ENCODE data around the gene POTEG.
"Not testable (repeated sequence)": the region's sequence is repeated elsewhere in the genome, so short reads cannot be mapped to it uniquely, and the experiment has no call there.

Gene POTEG

DNA sequence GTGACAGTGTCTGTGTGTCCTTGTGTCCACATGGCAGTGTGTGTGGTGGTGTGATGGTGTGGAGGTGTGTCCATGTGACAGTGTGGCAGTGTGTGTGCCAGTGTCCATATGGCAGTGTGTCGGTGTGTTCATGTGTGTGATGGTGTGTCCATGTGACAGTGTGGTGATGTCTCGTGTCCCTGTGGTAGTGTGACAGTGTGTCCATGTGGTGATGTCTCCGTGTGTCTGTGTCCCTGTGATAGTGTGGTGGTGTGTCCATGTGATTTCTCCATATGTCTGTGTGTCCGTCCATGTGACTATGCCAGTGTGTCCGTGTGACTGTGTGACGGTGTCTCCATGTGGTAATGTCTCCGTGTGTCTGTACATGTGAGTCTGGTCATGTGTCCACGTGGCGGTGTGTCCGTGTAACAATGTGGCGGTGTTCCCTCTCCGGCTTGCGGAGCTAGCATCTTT, 59.7 kb downstream of the POTEG start:
- DNase-seq (ENCODE audit: low read depth in 2 of 2) = not testable (repeated sequence)

DNA sequence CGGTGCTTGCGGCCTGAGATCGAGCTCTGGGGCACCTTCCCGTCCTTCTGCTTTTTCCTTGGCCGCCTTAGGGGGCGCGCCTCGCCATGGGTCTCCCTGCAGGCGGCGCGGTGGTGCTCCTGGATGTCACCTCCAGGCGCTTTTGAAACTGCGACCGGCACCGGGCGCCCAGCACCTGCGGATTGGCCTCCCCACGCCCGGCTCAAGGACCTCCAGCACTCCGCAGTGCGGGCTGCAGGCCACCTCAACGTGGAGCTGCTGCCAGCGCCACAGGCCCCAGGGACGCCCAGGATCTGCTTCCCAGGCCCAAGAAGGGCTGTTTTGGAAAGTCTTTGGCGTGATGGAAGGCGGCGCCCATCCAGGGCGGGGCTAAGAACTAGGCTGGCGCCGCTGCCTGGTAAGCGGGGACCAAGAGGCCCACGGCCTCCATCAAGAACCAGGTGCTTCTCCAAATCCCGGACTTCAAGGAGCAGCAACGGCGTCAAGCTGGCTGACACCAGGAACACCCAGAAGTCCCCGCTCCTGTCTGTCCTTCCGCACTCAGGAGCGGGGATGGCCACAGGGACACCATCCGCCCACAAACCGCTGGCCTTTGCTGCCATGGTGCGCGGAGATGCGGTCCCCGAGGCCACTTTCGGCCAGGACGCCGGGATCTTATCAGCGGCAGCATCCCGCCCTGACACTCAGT, 61.2 kb downstream of the POTEG start:
- not testable (repeated sequence) for DNase-seq (ENCODE audit: low read depth in 2 of 2)

DNA sequence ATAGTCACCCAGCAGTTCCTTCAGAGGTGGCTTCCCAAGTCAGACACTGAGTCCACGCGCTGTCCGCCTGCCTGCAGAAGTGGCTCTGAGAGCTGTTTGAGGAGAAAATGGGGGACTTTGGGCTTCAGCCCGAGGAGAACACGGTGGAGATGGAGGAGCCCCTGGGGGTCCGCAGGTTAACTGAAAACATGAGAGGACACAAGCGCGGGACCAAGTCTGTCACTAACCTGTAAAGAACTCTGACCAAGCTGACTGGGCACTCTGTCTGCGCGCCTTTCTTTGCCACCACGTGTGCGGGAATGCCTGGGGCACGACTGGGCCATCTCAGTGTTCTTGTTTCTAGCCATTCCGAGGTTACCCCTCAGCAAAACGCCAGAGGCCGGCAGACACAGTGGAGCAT, 62.4 kb downstream of the POTEG start:
- not testable (repeated sequence) for DNase-seq (ENCODE audit: low read depth in 2 of 2)

DNA sequence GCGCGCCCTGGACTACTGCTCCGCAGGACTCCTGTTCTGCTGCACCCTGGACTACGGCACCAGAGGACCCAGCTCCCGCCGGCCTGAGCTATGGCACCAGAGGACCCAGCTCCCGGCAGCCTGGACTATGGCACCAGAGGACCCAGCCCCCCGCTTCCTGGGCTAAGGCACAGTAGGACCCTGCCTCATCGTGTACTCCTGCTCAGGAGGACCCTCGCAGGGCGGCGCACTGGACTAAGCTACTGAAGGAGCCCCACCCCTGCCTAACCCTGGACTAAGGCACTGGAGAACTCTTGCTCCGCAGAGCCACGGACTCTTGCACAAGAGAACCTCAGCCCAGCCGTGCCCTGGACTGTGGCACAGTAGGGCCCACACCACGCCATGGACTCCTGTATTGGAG, 71.3 kb downstream of the POTEG start:
- not testable (repeated sequence) for DNase-seq (ENCODE audit: low read depth in 2 of 2)

DNA sequence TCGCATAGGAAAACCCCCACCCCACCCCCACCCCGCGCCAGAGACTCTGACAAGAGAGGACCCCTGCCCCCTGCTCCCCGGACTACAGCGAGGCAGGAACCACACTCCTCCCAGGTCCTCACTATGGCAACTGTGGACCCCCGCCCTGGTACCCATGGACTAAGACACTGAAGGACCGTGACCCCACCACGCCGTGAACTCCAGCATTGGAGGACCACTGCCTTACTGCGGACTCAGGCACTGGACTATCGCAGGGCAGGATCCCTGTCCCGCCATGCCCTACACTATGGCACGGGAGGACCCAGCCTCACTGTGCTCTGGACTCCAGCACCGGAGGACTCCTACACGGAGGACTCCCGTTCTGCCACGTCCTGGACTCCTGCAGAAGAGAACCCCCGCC, 71.8 kb downstream of the POTEG start:
- not testable (repeated sequence) for DNase-seq (ENCODE audit: low read depth in 2 of 2)

DNA sequence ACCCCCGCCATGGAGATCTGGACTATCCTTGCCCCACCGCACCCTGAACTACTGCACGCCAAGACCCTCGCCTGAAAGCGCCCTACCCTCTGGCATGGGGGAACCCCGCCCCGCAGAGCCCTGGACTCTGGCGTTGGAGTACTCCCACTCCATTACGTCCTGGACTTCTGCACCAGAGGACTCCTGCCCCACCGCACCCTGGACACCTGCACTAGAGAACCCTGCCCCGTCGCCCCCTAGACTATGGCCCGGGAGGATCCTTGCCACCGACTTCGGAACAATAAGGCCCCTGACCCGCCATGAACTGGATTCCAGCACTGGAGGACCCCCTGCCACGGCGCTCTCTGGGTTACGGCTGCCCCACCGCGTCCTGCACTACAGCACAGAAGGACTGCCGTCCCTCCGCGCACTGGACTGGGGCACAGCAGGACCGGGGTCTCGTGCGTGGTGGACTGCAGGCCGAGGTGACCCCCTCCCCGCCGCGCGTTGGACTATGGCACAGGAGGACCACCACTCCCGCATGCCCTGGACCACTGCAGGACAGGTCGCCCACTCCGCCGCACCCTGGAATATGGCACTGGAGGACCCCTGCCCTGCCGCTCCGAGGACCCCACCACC, 72.4 kb downstream of the POTEG start:
- DNase-seq (ENCODE audit: low read depth in 2 of 2) = not testable (repeated sequence)

DNA sequence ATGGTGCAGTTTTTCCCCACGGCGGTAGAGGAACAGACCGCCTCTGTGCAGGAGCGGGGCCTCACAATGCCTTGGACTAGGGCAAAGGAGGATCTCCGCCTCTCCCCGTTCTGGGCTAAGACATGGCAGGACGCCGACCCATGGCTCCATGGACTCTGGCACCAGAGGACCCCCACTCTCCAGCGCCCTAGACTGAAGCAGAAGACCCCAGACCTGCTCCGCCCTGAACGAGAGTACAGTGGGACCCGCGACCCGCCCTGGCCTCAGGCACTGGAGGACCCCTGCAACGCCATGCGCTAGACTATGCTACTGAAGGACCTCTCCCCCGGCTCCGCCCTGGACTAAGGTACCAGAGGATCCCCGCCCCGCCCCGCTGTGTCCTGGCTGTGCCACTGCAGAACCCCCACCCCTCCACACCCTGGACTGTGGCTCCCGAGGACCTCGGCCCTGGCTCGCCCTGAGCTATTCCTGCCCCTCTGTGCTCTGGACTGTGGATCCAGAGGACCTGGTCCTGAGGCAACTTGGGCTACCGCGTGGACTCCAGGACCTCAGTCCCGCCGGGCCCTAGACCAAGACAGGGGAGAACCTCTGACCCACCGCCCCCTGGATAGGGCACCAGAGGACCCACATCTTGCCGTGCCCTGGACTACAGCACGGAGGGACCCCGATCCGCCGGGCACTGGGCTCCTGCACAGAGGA, 73.1 kb downstream of the POTEG start:
- DNase-seq (ENCODE audit: low read depth in 2 of 2) = not testable (repeated sequence)
